H1 (cell line): ENCODE data around the gene CXCR3. TPM values are rescaled to one million over a fixed set of nuclear protein-coding genes. Genes with fewer than 3 reads are reported as not detected.

Experiments
- CTCF ChIA-PET: fragments of 300-600 bp; sonication (Branson Sonifier 250); formaldehyde crosslinking; loops from one replicate; lab custom pipeline; 2021; ENCODE audit not compliant: partially characterized antibody; lab: Charles Lee
- POLR2A ChIA-PET: fragments of 300-600 bp; sonication (Branson Sonifier 250); formaldehyde crosslinking; loops from one replicate; lab custom pipeline; 2021; ENCODE audit warnings: inconsistent platforms; ENCODE audit not compliant: partially characterized antibody; lab: Charles Lee
- DNase-seq, 2 experiments: peaks; one replicate each; pipeline versions ENCODE4 v3.0.0 to v3.0.0-alpha.2; 2010 to 2022; ENCODE audit warnings: low spot score in 2 of 2, low read depth in 1 of 2, mixed read lengths in 1 of 2
- FAIRE-seq: peaks from 2 replicates; lab custom pipeline; 2011; peaks lifted over from hg19 to GRCh38; lab: Jason Lieb, UNC
- H2AFZ ChIP-seq: 2 replicates; pipeline ENCODE4 v1.8.1; 2012; ENCODE audit warnings: low read length, inconsistent platforms
- H2AK5ac ChIP-seq: 2 replicates; pipeline ENCODE4 v1.6.1; 2013; ENCODE audit warnings: low read depth, low read length
- H2BK120ac ChIP-seq: replicated peaks from 2 replicates; pipeline ENCODE3; 2013; ENCODE audit warnings: low read depth, low read length, inconsistent platforms
- H2BK12ac ChIP-seq: 2 replicates; pipeline ENCODE4 v1.6.1; 2013; ENCODE audit warnings: low read depth, low read length
- H2BK15ac ChIP-seq: 2 replicates; pipeline ENCODE4 v1.6.1; 2013; ENCODE audit warnings: low read length
- H2BK20ac ChIP-seq: 2 replicates; pipeline ENCODE4 v1.6.1; 2013; ENCODE audit warnings: low read length
- H2BK5ac ChIP-seq: 2 replicates; pipeline ENCODE4 v1.6.1; 2013; ENCODE audit warnings: low read depth, low read length
- H3K14ac ChIP-seq: 2 replicates; pipeline ENCODE4 v1.6.1; 2013; ENCODE audit warnings: inconsistent platforms; ENCODE audit not compliant: insufficient read length
- H3K18ac ChIP-seq: 2 replicates; pipeline ENCODE4 v1.6.1; 2013; ENCODE audit warnings: low read length; ENCODE audit errors: extremely low read depth
- H3K23ac ChIP-seq: 2 replicates; pipeline ENCODE4 v1.6.1; 2013; ENCODE audit warnings: inconsistent platforms; ENCODE audit not compliant: insufficient read length
- H3K23me2 ChIP-seq: 2 replicates; pipeline ENCODE4 v1.6.1; 2013; ENCODE audit warnings: low read depth, low read length
- H3K27ac ChIP-seq: 2 replicates; pipeline ENCODE4 v1.6.1; 2011; ENCODE audit warnings: low read depth, low read length, inconsistent platforms
- H3K27me3 ChIP-seq, 4 experiments: replicated peaks in 1 of 4; 1 replicate in 1 of 4; 2 replicates in 3 of 4; pipeline versions ENCODE4 v1.6.1 to v1.8.1; 2011 to 2013; ENCODE audit warnings: low read length in 3 of 4, mild to moderate bottlenecking in 3 of 4, inconsistent platforms in 2 of 4, mixed read lengths in 2 of 4, moderate library complexity in 1 of 4; ENCODE audit not compliant: control insufficient read depth in 3 of 4, insufficient read depth in 3 of 4; ENCODE audit errors: extremely low read depth in 1 of 4
- H3K36me3 ChIP-seq, 4 experiments: 2 replicates each; pipeline versions ENCODE4 v1.6.1 to v1.8.1; 2011 to 2013; ENCODE audit warnings: mild to moderate bottlenecking in 4 of 4, low read length in 3 of 4, moderate library complexity in 2 of 4, control low read depth in 1 of 4, inconsistent platforms in 1 of 4; ENCODE audit not compliant: insufficient read depth in 4 of 4, control insufficient read depth in 2 of 4
- H3K4ac ChIP-seq: replicated peaks from 2 replicates; pipeline ENCODE3; 2013; ENCODE audit warnings: low read length, low read depth, mixed read lengths, inconsistent platforms; ENCODE audit not compliant: insufficient read length
- H3K4me1 ChIP-seq, 4 experiments: replicated peaks in 1 of 4; 1 replicate in 1 of 4; 2 replicates in 3 of 4; pipeline versions ENCODE4 v1.6.1 to v1.8.1; 2011 to 2013; ENCODE audit warnings: low read length in 3 of 4, inconsistent platforms in 2 of 4, mixed read lengths in 1 of 4; ENCODE audit not compliant: insufficient read depth in 4 of 4, control insufficient read depth in 3 of 4
- H3K4me2 ChIP-seq, 2 experiments: 2 replicates each; pipeline versions ENCODE4 v1.6.1 to v1.8.1; 2011 to 2013; ENCODE audit warnings: low read depth in 2 of 2, low read length in 2 of 2, control low read depth in 1 of 2, inconsistent platforms in 1 of 2, mild to moderate bottlenecking in 1 of 2; ENCODE audit not compliant: insufficient read depth in 1 of 2
- H3K4me3 ChIP-seq, 4 experiments: fragments of 200-600, 300-600 bp in 1 of 4; sonication (generic), shearing (Covaris generic), sonication (Bioruptor Twin) in 1 of 4; 2 replicates each; pipeline versions ENCODE4 v1.5.1 to v1.8.1; 2011 to 2016; ENCODE audit warnings: low read length in 4 of 4, low read depth in 3 of 4, control low read depth in 2 of 4, inconsistent platforms in 2 of 4, mild to moderate bottlenecking in 2 of 4, mixed read lengths in 1 of 4, moderate library complexity in 1 of 4; ENCODE audit not compliant: insufficient read depth in 2 of 4; ENCODE audit errors: extremely low read depth in 1 of 4
- H3K56ac ChIP-seq: replicated peaks from 2 replicates; pipeline ENCODE3; 2013; ENCODE audit warnings: low read depth, mild to moderate bottlenecking, mixed read lengths, low read length, inconsistent platforms; ENCODE audit not compliant: insufficient read length
- H3K79me1 ChIP-seq: 2 replicates; pipeline ENCODE4 v1.6.1; 2013; ENCODE audit warnings: low read depth, low read length, control low read depth
- H3K79me2 ChIP-seq, 2 experiments: 2 replicates each; pipeline versions ENCODE4 v1.6.1 to v1.8.1; 2012 to 2013; ENCODE audit warnings: low read length in 2 of 2, mild to moderate bottlenecking in 2 of 2, inconsistent platforms in 1 of 2; ENCODE audit not compliant: insufficient read depth in 2 of 2, control insufficient read depth in 1 of 2
- H3K9ac ChIP-seq, 4 experiments: replicated peaks in 1 of 4; 1 replicate in 1 of 4; 2 replicates in 3 of 4; pipeline versions ENCODE4 v1.6.1 to v1.8.1; 2011 to 2013; ENCODE audit warnings: low read depth in 3 of 4, low read length in 3 of 4, control low read depth in 2 of 4, mild to moderate bottlenecking in 2 of 4, moderate library complexity in 2 of 4, inconsistent platforms in 1 of 4; ENCODE audit errors: extremely low read depth in 1 of 4
- H3K9me3 ChIP-seq, 2 experiments: 2 replicates each; pipeline versions ENCODE4 v1.6.1 to v1.8.1; 2012 to 2013; ENCODE audit warnings: mild to moderate bottlenecking in 2 of 2, moderate library complexity in 2 of 2, control low read depth in 1 of 2, inconsistent platforms in 1 of 2, low read depth in 1 of 2, low read length in 1 of 2, mixed read lengths in 1 of 2; ENCODE audit not compliant: insufficient read depth in 2 of 2
- H4K20me1 ChIP-seq, 2 experiments: replicated peaks in 1 of 2; 2 replicates each; pipeline versions ENCODE3 to v1.8.1; 2011 to 2013; ENCODE audit warnings: inconsistent platforms in 2 of 2, low read length in 2 of 2, mild to moderate bottlenecking in 1 of 2; ENCODE audit not compliant: insufficient read depth in 2 of 2, control insufficient read depth in 1 of 2
- H4K5ac ChIP-seq: 2 replicates; pipeline ENCODE4 v1.6.1; 2013; ENCODE audit warnings: low read length, low read depth, mixed read lengths, inconsistent platforms; ENCODE audit not compliant: insufficient read length
- H4K8ac ChIP-seq: 2 replicates; pipeline ENCODE4 v1.8.0; 2013; ENCODE audit warnings: mild to moderate bottlenecking, moderate library complexity, low read length, inconsistent platforms; ENCODE audit not compliant: insufficient read depth; ENCODE audit errors: extremely low read depth
- H4K91ac ChIP-seq: replicated peaks from 2 replicates; pipeline ENCODE3; 2013; ENCODE audit warnings: low read length, mixed read lengths, inconsistent platforms; ENCODE audit not compliant: insufficient read length
- CBX5 ChIP-seq: fragments of 300-800, 300-1000 bp; sonication (generic); IDR thresholded peaks from 2 replicates; pipeline ENCODE4 v1.7.1; 2016; ENCODE audit warnings: antibody characterized with exemption, low read length, low read depth
- CTCF ChIP-seq, 3 experiments: IDR thresholded peaks; 1 replicate in 2 of 3; 2 replicates in 1 of 3; pipeline versions ENCODE4 v1.5.1 to v1.6.1; 2011; ENCODE audit warnings: low read length in 3 of 3, mild to moderate bottlenecking in 3 of 3, inconsistent platforms in 2 of 3, low read depth in 1 of 3, moderate library complexity in 1 of 3; ENCODE audit not compliant: insufficient read depth in 1 of 3; ENCODE audit errors: control extremely low read depth in 1 of 3
- GABPA ChIP-seq: IDR thresholded peaks from 2 replicates; pipeline ENCODE4 v1.6.1; 2011; ENCODE audit warnings: mild to moderate bottlenecking, low read length, moderate library complexity, borderline replicate concordance; ENCODE audit not compliant: insufficient read depth
- HDAC2 ChIP-seq, 2 experiments: fragments of 300-600 bp in 1 of 2; sonication (generic) in 1 of 2; IDR thresholded peaks; 2 replicates each; pipeline ENCODE4 v1.6.1; 2011 to 2012; ENCODE audit warnings: low read depth in 2 of 2, low read length in 2 of 2, mild to moderate bottlenecking in 2 of 2, moderate library complexity in 2 of 2, borderline replicate concordance in 1 of 2, inconsistent platforms in 1 of 2
- SP4 ChIP-seq: IDR thresholded peaks from 2 replicates; pipeline ENCODE4 v1.6.1; 2012; ENCODE audit warnings: low read length, inconsistent platforms
- TAF7 ChIP-seq: optimal IDR thresholded peaks from 2 replicates; pipeline ENCODE3; 2011; ENCODE audit warnings: low read depth, mild to moderate bottlenecking, inconsistent platforms, low read length, moderate library complexity, borderline replicate concordance
- WGBS, 2 experiments: shearing (Covaris generic) in 1 of 2; methylation state at CpG; one replicate each; pipeline versions ENCODE4 v1.1.6 to v1.1.7; 2013 to 2015; ENCODE audit warnings: low lambda C conversion rate in 2 of 2, mixed read lengths in 2 of 2, inconsistent platforms in 1 of 2, low coverage in 1 of 2, missing lambda C conversion rate in 1 of 2; ENCODE audit not compliant: insufficient replicate concordance in 2 of 2, insufficient coverage in 1 of 2, insufficient read length in 1 of 2; ENCODE audit errors: extremely low coverage in 1 of 2, missing lambda C conversion rate in 1 of 2; 5-methylcytosine and 5-hydroxymethylcytosine counted together
- polyA plus RNA-seq, 7 experiments: library from polyadenylated mRNA; depleted of rRNA in 3 of 7; stranded (reverse) in 5 of 7; unstranded in 2 of 7; fragments of >200 nt in 5 of 7; fragments of 200-250 nt in 2 of 7; gene quantifications; 1 replicate in 5 of 7; 2 replicates in 1 of 7; 4 replicates in 1 of 7; pipeline versions ENCODE4 v1.2.1 to v1.2.3, GENCODE V29; 2011 to 2013; ENCODE audit warnings: missing spikeins in 2 of 7, mixed read lengths in 2 of 7
- total RNA-seq: library from RNA; stranded (reverse); fragmentation: NEBNext Ultra II Directional; extraction: Animal tissue kit (Norgen Biotek cat#: 25700); gene quantifications from 2 replicates; pipeline ENCODE4 v1.2.1, GENCODE V29; 2021

CXCR3 gene
- total and polyA plus RNA-seq, 2 of the 8 experiments (the other 6 are each of a cell fraction or from before 2014, with no cell fraction given): not detected

DNA sequence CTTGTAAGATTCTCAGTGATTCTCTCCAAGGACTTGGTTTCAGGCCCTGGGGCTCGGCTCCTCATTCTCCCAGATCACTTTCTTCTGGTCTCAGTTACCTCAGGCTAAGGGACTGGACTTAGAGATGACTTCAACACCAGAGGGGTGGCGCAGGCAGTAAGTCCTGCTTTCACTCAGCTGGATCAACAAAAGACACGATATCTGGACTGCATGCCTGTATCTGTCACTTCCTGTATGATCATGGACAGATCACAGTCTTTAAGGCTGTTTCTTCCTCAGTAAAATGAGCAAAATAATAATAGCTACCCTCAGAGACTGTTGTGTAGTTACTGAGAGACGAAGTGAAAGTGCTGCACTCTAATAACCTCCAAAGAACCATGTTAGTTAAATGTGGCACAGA, 19.5 kb upstream of the CXCR3 start:
- Histone ChIP-seq H2BK20ac (no peak overlapping the region), H3K27ac (no peak overlapping the region), H2BK12ac (no peak overlapping the region), H4K91ac (no peak overlapping the region), H3K14ac (no peak overlapping the region), H3K79me1 (no peaks in the 10 kb centered on the region), H3K36me3 (no peaks in the 10 kb centered on the region), H2AFZ (no peak overlapping the region), H3K4me1 (no peaks in the 10 kb centered on the region), H4K5ac (no peak overlapping the region), H2BK5ac (no peak overlapping the region), H3K4me3 (no peak overlapping the region), H3K9ac (no peak overlapping the region), H3K23ac (no peak overlapping the region), H3K23me2 (no peaks in the 10 kb centered on the region), H4K8ac (no peak overlapping the region), H3K4ac (no peak overlapping the region), H3K18ac (no peak overlapping the region), H3K9me3 (no peaks in the 10 kb centered on the region), H2BK120ac (no peak overlapping the region), H4K20me1 (no peaks in the 10 kb centered on the region), H2AK5ac (no peak overlapping the region), H3K27me3 (no peaks in the 10 kb centered on the region), H3K4me2 (no peak overlapping the region), H3K56ac (no peak overlapping the region), H3K79me2 (no peaks in the 10 kb centered on the region), H2BK15ac (no peak overlapping the region)
- WGBS, 2 experiments: 90% methylated on average over 3 of the region's 4 CpGs; no CpG with 5 or more reads in 1 of the 2 experiments
- DNase-seq (no peak), FAIRE-seq (no peak)
- POLR2A ChIA-PET: no interaction called here
- CTCF ChIA-PET: interaction anchor here (0.6 kb wide), 1 partner anchor 14 kb away, joined by 3 read pairs; no protein-coding TSS in a partner anchor
- no peak for TF ChIP-seq CTCF (IDR thresholded peaks at IDR 0.05; ENCODE audit: control extremely low read depth in 1 of 3, insufficient read depth in 1 of 3, low read depth in 1 of 3, low read length in 3 of 3)
- no peak for TF ChIP-seq CBX5
- no peak for TF ChIP-seq SP4
- TF ChIP-seq HDAC2 (IDR thresholded peaks at IDR 0.05; ENCODE audit: borderline replicate concordance in 1 of 2, low read depth in 2 of 2, low read length in 2 of 2): no peak
- no peak for TF ChIP-seq TAF7
- no peak for TF ChIP-seq GABPA
